GM23338 (cell line): Measurements from ENCODE around the gene BEST4. TPM values are rescaled to one million over a fixed set of nuclear protein-coding genes. Genes with fewer than 3 reads are reported as not detected.

Source experiments
- ATAC-seq: fragments of 200-7000 bp; cut with Tn5 transposase; 3 replicates; pipeline ENCODE4 v1.9.1; 2020
- DNase-seq: peaks from one replicate; pipeline ENCODE4 v3.0.0-alpha.2; 2015; ENCODE audit warnings: low spot score
- H2AFZ ChIP-seq: fragments of 200-600 bp; sonication (generic); 2 replicates; pipeline ENCODE4 v1.8.0; 2016; ENCODE audit warnings: antibody characterized with exemption, mild to moderate bottlenecking, moderate library complexity
- H3F3A ChIP-seq: fragments of 200-600 bp; sonication (generic); replicated peaks from 2 replicates; pipeline ENCODE4 v1.8.0; 2017; ENCODE audit warnings: antibody characterized with exemption, mixed run types, low read depth
- H3K27ac ChIP-seq: fragments of 200-600 bp; sonication (generic); 2 replicates; pipeline ENCODE4 v1.6.1; 2016; ENCODE audit warnings: low read depth
- H3K27me3 ChIP-seq: fragments of 200-600 bp; sonication (generic); 2 replicates; pipeline ENCODE4 v1.8.0; 2016; ENCODE audit warnings: mild to moderate bottlenecking, mixed run types, moderate library complexity; ENCODE audit not compliant: insufficient read depth
- H3K36me3 ChIP-seq: fragments of 200-600 bp; sonication (generic); 2 replicates; pipeline ENCODE4 v1.8.0; 2016; ENCODE audit warnings: mild to moderate bottlenecking; ENCODE audit not compliant: insufficient read depth
- H3K4me1 ChIP-seq: fragments of 200-600 bp; sonication (generic); 2 replicates; pipeline ENCODE4 v1.8.0; 2016; ENCODE audit warnings: mild to moderate bottlenecking, moderate library complexity; ENCODE audit not compliant: insufficient read depth
- H3K4me2 ChIP-seq: fragments of 200-600 bp; sonication (generic); 2 replicates; pipeline ENCODE4 v1.7.1; 2017; ENCODE audit warnings: mixed run types
- H3K4me3 ChIP-seq: fragments of 200-600 bp; sonication (generic); 2 replicates; pipeline ENCODE4 v1.6.1; 2016; ENCODE audit warnings: mixed run types
- H3K79me2 ChIP-seq: fragments of 200-600 bp; sonication (generic); replicated peaks from 2 replicates; pipeline ENCODE4 v1.8.0; 2017; ENCODE audit warnings: mild to moderate bottlenecking; ENCODE audit not compliant: insufficient read depth
- H3K9me2 ChIP-seq: fragments of 200-600 bp; sonication (generic); 2 replicates; pipeline ENCODE4 v1.8.0; 2017; ENCODE audit not compliant: insufficient read depth
- H4K20me1 ChIP-seq: fragments of 200-600 bp; sonication (generic); replicated peaks from 2 replicates; pipeline ENCODE4 v1.8.0; 2017; ENCODE audit warnings: mild to moderate bottlenecking; ENCODE audit not compliant: insufficient read depth
- H3K27ac Mint-ChIP-seq: 2 replicates; pipeline ENCODE4 v1.8.0; 2020; ENCODE audit warnings: inconsistent platforms, mild to moderate bottlenecking, moderate library complexity, mixed read lengths
- H3K27me3 Mint-ChIP-seq: 3 replicates; pipeline ENCODE4 v1.8.0; 2022; ENCODE audit warnings: low read depth, mild to moderate bottlenecking, moderate library complexity, mixed read lengths, inconsistent platforms; ENCODE audit not compliant: insufficient read depth, poor library complexity
- H3K36me3 Mint-ChIP-seq: 3 replicates; pipeline ENCODE4 v1.8.0; 2021; ENCODE audit warnings: low read depth, mild to moderate bottlenecking, inconsistent platforms, moderate library complexity, mixed read lengths
- H3K4me1 Mint-ChIP-seq: 3 replicates; pipeline ENCODE4 v1.8.0; 2020; ENCODE audit warnings: mild to moderate bottlenecking, inconsistent platforms, mixed read lengths
- H3K4me3 Mint-ChIP-seq: 3 replicates; pipeline ENCODE4 v1.8.0; 2021; ENCODE audit warnings: moderate library complexity, mild to moderate bottlenecking, inconsistent platforms, mixed read lengths
- H3K9me3 Mint-ChIP-seq: 3 replicates; pipeline ENCODE4 v1.8.0; 2020; ENCODE audit warnings: moderate library complexity, mild to moderate bottlenecking, inconsistent platforms, mixed read lengths
- EZH2 ChIP-seq: fragments of 200-600 bp; sonication (generic); IDR thresholded peaks from one replicate; pipeline ENCODE4 v1.8.0; 2017; ENCODE audit warnings: antibody characterized with exemption, mild to moderate bottlenecking, low read depth; ENCODE audit not compliant: unreplicated experiment
- EZH2phosphoT487 ChIP-seq: fragments of 200-600 bp; sonication (generic); IDR thresholded peaks from one replicate; pipeline ENCODE4 v1.8.1; 2018; ENCODE audit warnings: antibody characterized with exemption; ENCODE audit not compliant: unreplicated experiment
- JUNB ChIP-seq: IDR thresholded peaks from one replicate; pipeline ENCODE4 v1.6.1; 2016; ENCODE audit warnings: antibody characterized with exemption; ENCODE audit not compliant: unreplicated experiment
- NANOG ChIP-seq: IDR thresholded peaks from 2 replicates; pipeline ENCODE4 v1.6.1; 2016; ENCODE audit warnings: antibody characterized with exemption, borderline replicate concordance
- POLR2AphosphoS5 ChIP-seq: IDR thresholded peaks from 2 replicates; pipeline ENCODE4 v1.6.1; 2016; ENCODE audit warnings: antibody characterized with exemption, low read depth
- STAT1 ChIP-seq: IDR thresholded peaks from one replicate; pipeline ENCODE4 v1.6.1; 2016; ENCODE audit warnings: antibody characterized with exemption; ENCODE audit not compliant: unreplicated experiment
- polyA plus RNA-seq: library from polyadenylated mRNA; unstranded; fragments of >200 nt; fragmentation: Nextera tagmentation; extraction: Ambion mirVana; gene quantifications from 2 replicates; pipeline ENCODE4 v1.2.1, GENCODE V29; 2016
- total RNA-seq: library from RNA; depleted of rRNA; stranded (reverse); fragments of >200 nt; shearing (Covaris generic); gene quantifications from 2 replicates; pipeline ENCODE4 v1.2.3, GENCODE V29; 2014
- TF ChIP-seq, protein P1 (sequence below): fragments of 250-450 bp; sonication (Bioruptor Pico); IDR thresholded peaks from 2 replicates; pipeline ENCODE4 v1.5.0; 2020; ENCODE audit warnings: mild to moderate bottlenecking, moderate library complexity
- TF ChIP-seq, protein P2 (sequence below): IDR thresholded peaks from 2 replicates; pipeline ENCODE4 v1.6.1; 2016; ENCODE audit warnings: antibody characterized with exemption
- TF ChIP-seq, protein P3 (sequence below): IDR thresholded peaks from one replicate; pipeline ENCODE4 v1.6.1; 2018; ENCODE audit warnings: antibody characterized with exemption; ENCODE audit not compliant: unreplicated experiment
- TF ChIP-seq, protein P4 (sequence below), 2 experiments: fragments of 200-600 bp in 1 of 2; sonication (generic) in 1 of 2; conservative IDR thresholded peaks; 2 replicates each; pipeline versions ENCODE4 v1.5.1 to v1.6.1; 2016 to 2017; ENCODE audit warnings: antibody characterized with exemption in 2 of 2, low read depth in 2 of 2, mild to moderate bottlenecking in 2 of 2, moderate library complexity in 1 of 2

Gene BEST4
- total and polyA plus RNA-seq, 2 experiments from 2014 or later, result 0.63 to 1.6 TPM

DNA sequence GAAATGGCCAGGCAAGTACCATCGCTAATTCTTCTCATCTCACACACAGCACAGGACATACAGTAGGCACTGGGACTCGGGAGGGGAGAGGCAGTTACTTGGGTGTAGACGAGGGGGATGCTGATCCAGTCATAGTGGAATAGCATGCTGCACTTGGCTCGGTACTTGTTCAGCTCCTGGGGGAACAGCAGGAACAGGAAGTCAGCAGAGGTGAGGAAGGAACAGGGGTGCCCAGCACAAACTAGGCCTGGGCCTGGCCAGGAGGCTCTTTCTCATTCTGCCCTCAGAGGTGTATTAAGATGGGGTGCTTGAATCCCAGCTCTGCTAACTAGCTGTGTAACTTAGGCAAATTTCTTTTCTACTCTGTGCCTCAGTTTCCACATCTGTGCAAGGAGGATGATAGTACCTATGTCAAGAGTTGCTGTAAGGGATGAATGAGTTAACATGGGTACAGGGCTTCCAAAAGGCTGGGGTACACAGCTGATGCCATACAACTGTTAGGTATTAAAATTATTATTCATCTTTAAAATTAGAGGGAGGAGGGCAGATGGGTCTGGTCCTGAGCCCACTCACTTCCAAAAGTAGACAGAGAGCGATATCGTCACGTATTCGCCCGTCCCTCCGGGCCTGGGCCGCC is 2.4 kb downstream of the BEST4 start (continued):
- TF ChIP-seq, protein P1, sequence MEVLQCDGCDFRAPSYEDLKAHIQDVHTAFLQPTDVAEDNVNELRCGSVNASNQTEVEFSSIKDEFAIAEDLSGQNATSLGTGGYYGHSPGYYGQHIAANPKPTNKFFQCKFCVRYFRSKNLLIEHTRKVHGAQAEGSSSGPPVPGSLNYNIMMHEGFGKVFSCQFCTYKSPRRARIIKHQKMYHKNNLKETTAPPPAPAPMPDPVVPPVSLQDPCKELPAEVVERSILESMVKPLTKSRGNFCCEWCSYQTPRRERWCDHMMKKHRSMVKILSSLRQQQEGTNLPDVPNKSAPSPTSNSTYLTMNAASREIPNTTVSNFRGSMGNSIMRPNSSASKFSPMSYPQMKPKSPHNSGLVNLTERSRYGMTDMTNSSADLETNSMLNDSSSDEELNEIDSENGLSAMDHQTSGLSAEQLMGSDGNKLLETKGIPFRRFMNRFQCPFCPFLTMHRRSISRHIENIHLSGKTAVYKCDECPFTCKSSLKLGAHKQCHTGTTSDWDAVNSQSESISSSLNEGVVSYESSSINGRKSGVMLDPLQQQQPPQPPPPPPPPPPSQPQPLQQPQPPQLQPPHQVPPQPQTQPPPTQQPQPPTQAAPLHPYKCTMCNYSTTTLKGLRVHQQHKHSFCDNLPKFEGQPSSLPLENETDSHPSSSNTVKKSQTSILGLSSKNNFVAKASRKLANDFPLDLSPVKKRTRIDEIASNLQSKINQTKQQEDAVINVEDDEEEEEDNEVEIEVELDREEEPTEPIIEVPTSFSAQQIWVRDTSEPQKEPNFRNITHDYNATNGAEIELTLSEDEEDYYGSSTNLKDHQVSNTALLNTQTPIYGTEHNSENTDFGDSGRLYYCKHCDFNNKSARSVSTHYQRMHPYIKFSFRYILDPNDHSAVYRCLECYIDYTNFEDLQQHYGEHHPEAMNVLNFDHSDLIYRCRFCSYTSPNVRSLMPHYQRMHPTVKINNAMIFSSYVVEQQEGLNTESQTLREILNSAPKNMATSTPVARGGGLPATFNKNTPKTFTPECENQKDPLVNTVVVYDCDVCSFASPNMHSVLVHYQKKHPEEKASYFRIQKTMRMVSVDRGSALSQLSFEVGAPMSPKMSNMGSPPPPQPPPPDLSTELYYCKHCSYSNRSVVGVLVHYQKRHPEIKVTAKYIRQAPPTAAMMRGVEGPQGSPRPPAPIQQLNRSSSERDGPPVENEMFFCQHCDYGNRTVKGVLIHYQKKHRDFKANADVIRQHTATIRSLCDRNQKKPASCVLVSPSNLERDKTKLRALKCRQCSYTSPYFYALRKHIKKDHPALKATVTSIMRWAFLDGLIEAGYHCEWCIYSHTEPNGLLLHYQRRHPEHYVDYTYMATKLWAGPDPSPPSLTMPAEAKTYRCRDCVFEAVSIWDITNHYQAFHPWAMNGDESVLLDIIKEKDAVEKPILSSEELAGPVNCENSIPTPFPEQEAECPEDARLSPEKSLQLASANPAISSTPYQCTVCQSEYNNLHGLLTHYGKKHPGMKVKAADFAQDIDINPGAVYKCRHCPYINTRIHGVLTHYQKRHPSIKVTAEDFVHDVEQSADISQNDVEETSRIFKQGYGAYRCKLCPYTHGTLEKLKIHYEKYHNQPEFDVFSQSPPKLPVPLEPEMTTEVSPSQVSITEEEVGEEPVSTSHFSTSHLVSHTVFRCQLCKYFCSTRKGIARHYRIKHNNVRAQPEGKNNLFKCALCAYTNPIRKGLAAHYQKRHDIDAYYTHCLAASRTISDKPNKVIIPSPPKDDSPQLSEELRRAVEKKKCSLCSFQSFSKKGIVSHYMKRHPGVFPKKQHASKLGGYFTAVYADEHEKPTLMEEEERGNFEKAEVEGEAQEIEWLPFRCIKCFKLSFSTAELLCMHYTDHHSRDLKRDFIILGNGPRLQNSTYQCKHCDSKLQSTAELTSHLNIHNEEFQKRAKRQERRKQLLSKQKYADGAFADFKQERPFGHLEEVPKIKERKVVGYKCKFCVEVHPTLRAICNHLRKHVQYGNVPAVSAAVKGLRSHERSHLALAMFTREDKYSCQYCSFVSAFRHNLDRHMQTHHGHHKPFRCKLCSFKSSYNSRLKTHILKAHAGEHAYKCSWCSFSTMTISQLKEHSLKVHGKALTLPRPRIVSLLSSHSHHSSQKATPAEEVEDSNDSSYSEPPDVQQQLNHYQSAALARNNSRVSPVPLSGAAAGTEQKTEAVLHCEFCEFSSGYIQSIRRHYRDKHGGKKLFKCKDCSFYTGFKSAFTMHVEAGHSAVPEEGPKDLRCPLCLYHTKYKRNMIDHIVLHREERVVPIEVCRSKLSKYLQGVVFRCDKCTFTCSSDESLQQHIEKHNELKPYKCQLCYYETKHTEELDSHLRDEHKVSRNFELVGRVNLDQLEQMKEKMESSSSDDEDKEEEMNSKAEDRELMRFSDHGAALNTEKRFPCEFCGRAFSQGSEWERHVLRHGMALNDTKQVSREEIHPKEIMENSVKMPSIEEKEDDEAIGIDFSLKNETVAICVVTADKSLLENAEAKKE, result no peak
- TF ChIP-seq NANOG, result no peak
- no peak for TF ChIP-seq STAT1
- TF ChIP-seq, protein P2, sequence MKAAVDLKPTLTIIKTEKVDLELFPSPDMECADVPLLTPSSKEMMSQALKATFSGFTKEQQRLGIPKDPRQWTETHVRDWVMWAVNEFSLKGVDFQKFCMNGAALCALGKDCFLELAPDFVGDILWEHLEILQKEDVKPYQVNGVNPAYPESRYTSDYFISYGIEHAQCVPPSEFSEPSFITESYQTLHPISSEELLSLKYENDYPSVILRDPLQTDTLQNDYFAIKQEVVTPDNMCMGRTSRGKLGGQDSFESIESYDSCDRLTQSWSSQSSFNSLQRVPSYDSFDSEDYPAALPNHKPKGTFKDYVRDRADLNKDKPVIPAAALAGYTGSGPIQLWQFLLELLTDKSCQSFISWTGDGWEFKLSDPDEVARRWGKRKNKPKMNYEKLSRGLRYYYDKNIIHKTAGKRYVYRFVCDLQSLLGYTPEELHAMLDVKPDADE, result no peak
- TF ChIP-seq EZH2phosphoT487, result no peak
- no peak for TF ChIP-seq EZH2
- TF ChIP-seq POLR2AphosphoS5, result no peak
- no peak for TF ChIP-seq JUNB

DNA sequence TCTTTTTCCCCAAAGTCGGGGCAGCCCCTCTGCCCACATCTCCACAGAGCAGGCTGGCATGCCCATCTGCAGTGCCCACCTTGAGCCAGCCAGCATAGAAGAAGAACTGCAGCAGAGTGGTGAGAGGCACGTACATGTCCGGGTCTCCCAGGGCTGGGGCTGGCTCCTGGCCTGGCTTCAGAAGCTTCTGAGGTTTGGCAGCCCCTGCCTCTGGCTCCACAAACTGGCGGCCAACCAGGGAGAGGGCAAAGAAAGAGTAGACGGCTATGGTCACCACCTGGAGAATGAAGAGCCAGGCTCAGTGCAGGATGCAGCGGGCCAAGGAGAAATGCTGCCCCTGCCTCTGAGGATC is 3.0 kb downstream of the BEST4 start:
- no peak for DNase-seq
- Histone ChIP-seq H3K36me3 (no peaks in the 10 kb centered on the region), H3K4me2 (peak overlapping the region; percentile 89), H3K4me3 (peak overlapping the region; percentile 66), H4K20me1 (no peaks in the 10 kb centered on the region), H3K27me3 (0 out of 2 replicates have a peak, but pooled peaks cover 10% of the 10 kb centered on the region), H3K9me2 (no peaks in the 10 kb centered on the region), H2AFZ (peak overlapping the region; percentile 88; the same call in 1 of the 2 replicates), H3K79me2 (no peaks in the 10 kb centered on the region), H3K27ac (no peak overlapping the region), H3F3A (peaks cover 46% of the 10 kb centered on the region), H3K4me1 (peaks cover 22% of the 10 kb centered on the region)
- Mint-ChIP-seq H3K4me1 (peaks cover 32% of the 10 kb centered on the region), H3K27ac (no peak overlapping the region), H3K4me3 (peak overlapping the region; percentile 74), H3K9me3 (no peaks in the 10 kb centered on the region; the same call in 2 of the 3 replicates), H3K27me3 (peaks cover 29% of the 10 kb centered on the region), H3K36me3 (peaks cover 20% of the 10 kb centered on the region)
- TF ChIP-seq, protein P3, sequence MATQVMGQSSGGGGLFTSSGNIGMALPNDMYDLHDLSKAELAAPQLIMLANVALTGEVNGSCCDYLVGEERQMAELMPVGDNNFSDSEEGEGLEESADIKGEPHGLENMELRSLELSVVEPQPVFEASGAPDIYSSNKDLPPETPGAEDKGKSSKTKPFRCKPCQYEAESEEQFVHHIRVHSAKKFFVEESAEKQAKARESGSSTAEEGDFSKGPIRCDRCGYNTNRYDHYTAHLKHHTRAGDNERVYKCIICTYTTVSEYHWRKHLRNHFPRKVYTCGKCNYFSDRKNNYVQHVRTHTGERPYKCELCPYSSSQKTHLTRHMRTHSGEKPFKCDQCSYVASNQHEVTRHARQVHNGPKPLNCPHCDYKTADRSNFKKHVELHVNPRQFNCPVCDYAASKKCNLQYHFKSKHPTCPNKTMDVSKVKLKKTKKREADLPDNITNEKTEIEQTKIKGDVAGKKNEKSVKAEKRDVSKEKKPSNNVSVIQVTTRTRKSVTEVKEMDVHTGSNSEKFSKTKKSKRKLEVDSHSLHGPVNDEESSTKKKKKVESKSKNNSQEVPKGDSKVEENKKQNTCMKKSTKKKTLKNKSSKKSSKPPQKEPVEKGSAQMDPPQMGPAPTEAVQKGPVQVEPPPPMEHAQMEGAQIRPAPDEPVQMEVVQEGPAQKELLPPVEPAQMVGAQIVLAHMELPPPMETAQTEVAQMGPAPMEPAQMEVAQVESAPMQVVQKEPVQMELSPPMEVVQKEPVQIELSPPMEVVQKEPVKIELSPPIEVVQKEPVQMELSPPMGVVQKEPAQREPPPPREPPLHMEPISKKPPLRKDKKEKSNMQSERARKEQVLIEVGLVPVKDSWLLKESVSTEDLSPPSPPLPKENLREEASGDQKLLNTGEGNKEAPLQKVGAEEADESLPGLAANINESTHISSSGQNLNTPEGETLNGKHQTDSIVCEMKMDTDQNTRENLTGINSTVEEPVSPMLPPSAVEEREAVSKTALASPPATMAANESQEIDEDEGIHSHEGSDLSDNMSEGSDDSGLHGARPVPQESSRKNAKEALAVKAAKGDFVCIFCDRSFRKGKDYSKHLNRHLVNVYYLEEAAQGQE, result no peak
- TF ChIP-seq, protein P4, sequence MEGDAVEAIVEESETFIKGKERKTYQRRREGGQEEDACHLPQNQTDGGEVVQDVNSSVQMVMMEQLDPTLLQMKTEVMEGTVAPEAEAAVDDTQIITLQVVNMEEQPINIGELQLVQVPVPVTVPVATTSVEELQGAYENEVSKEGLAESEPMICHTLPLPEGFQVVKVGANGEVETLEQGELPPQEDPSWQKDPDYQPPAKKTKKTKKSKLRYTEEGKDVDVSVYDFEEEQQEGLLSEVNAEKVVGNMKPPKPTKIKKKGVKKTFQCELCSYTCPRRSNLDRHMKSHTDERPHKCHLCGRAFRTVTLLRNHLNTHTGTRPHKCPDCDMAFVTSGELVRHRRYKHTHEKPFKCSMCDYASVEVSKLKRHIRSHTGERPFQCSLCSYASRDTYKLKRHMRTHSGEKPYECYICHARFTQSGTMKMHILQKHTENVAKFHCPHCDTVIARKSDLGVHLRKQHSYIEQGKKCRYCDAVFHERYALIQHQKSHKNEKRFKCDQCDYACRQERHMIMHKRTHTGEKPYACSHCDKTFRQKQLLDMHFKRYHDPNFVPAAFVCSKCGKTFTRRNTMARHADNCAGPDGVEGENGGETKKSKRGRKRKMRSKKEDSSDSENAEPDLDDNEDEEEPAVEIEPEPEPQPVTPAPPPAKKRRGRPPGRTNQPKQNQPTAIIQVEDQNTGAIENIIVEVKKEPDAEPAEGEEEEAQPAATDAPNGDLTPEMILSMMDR (conservative IDR thresholded peaks at IDR 0.05; ENCODE audit: low read depth in 2 of 2), result 0 out of 4 replicates have a peak, but pooled peaks of 1 of the 2 experiments have one; percentile 2
- TF ChIP-seq, protein P2, result no peak
- TF ChIP-seq STAT1, result no peak
- ATAC-seq, result no peak
